ENCODE data around the gene SERPIND1. TPM values are rescaled to one million over a fixed set of nuclear protein-coding genes. Genes with fewer than 3 reads are reported as not detected.

SERPIND1 gene
- total RNA-seq, 2 donors from 2014 or later: not detected

- no peak overlapping the region for H3K27ac ChIP-seq
- intact Hi-C loops (cut with DNase I): no loop called here
- no peak for TF ChIP-seq CTCF (IDR thresholded peaks at IDR 0.05)
- TF ChIP-seq POLR2A (IDR thresholded peaks at IDR 0.05): no peak
- ATAC-seq: no peak
- peaks cover 17% of the 10 kb centered on the region for H3K4me1 ChIP-seq
- WGBS, 2 donors: 77 to 81% methylated on average over 4 of the region's 4 CpGs
- DNase-seq: no peak
- no peaks in the 10 kb centered on the region for H3K9me3 ChIP-seq
- H3K27me3 ChIP-seq: no peaks in the 10 kb centered on the region
- H3K36me3 ChIP-seq (replicated peaks in 1 of 2; ENCODE audit: insufficient read depth in 1 of 2, low read depth in 2 of 2): no peaks in the 10 kb centered on the region
- no peak overlapping the region for H3K4me3 ChIP-seq
These were observed 1.5 kb downstream of the SERPIND1 start for GRCh38 chr22:20775342-20775895.

- WGBS, 2 donors: 89 to 90% methylated on average over 17 of the region's 17 CpGs
These were observed 2.9 kb downstream of the SERPIND1 start for GRCh38 chr22:20776624-20777405.

GRCh38 chr22:20777420-20778177 lies 3.7 kb downstream of the SERPIND1 start:
- peak overlapping the region in 2 of 4 donors; percentile 20 to 47 for H3K27ac ChIP-seq
- WGBS, 2 donors: 84 to 86% methylated on average over 10 of the region's 10 CpGs
- H3K9me3 ChIP-seq: no peaks in the 10 kb centered on the region
- H3K27me3 ChIP-seq: no peaks in the 10 kb centered on the region
- peak; percentile 87 for ATAC-seq
- H3K4me1 ChIP-seq: peaks cover 17% of the 10 kb centered on the region
- intact Hi-C loops (cut with DNase I): no loop called here
- H3K36me3 ChIP-seq (replicated peaks in 1 of 2; ENCODE audit: insufficient read depth in 1 of 2, low read depth in 2 of 2): no peaks in the 10 kb centered on the region
- no peak overlapping the region for H3K4me3 ChIP-seq
- TF ChIP-seq CTCF (IDR thresholded peaks at IDR 0.05) (peak in 2 of 7 experiments; percentile 12 to 31), POLR2A (IDR thresholded peaks at IDR 0.05) (no peak)
- peak in 2 of 4 donors; percentile 40 to 68 for DNase-seq

More at GRCh38 chr22:20776624-20777405, 2.9 kb downstream of the SERPIND1 start:
- Histone ChIP-seq H3K27ac (no peak overlapping the region), H3K36me3 (replicated peaks in 1 of 2; ENCODE audit: insufficient read depth in 1 of 2, low read depth in 2 of 2) (no peaks in the 10 kb centered on the region), H3K9me3 (no peaks in the 10 kb centered on the region), H3K27me3 (no peaks in the 10 kb centered on the region), H3K4me3 (no peak overlapping the region), H3K4me1 (peaks cover 17% of the 10 kb centered on the region)
- ATAC-seq: no peak
- DNase-seq: no peak
- TF ChIP-seq CTCF (IDR thresholded peaks at IDR 0.05) (no peak), POLR2A (IDR thresholded peaks at IDR 0.05) (no peak)
- intact Hi-C loops (cut with DNase I): no loop called here

- no peaks in the 10 kb centered on the region for H3K36me3 ChIP-seq (replicated peaks in 1 of 2; ENCODE audit: insufficient read depth in 1 of 2, low read depth in 2 of 2)
- WGBS, 2 donors: 93 to 94% methylated on average over 25 of the region's 25 CpGs
- ATAC-seq (no peak), DNase-seq (no peak)
- TF ChIP-seq POLR2A (IDR thresholded peaks at IDR 0.05): no peak
- no peaks in the 10 kb centered on the region for H3K9me3 ChIP-seq
- H3K4me3 ChIP-seq: no peak overlapping the region
- H3K27ac ChIP-seq: no peak overlapping the region
- no peaks in the 10 kb centered on the region for H3K27me3 ChIP-seq
- peaks cover 10% of the 10 kb centered on the region for H3K4me1 ChIP-seq
- intact Hi-C loops (cut with DNase I): no loop called here
These were observed 5.3 kb downstream of the SERPIND1 start for GRCh38 chr22:20779014-20779817.
